Stimulated activated CD4-positive, alpha-beta T cell treated with anti-CD3 and anti-CD28 coated beads, Interleukin-2, amount 100 ng/mL, for 4 hours (primary cell): ENCODE results near the gene HPSE2.

ENCODE experiments used
- DNase-seq: peaks from one replicate; pipeline ENCODE4 v3.0.0-alpha.2; 2020; ENCODE audit warnings: low read depth

Gene HPSE2

GRCh38 chr10:98617906-98618520 lies 617.6 kb downstream of the HPSE2 start:
- DNase-seq, result no peak

GRCh38 chr10:98613446-98613845 lies 622.2 kb downstream of the HPSE2 start:
- no peak for DNase-seq

- DNase-seq, result no peak
These were observed 624.2 kb downstream of the HPSE2 start for GRCh38 chr10:98611436-98611835.

GRCh38 chr10:98610836-98611235 lies 624.8 kb downstream of the HPSE2 start:
- DNase-seq, result no peak

GRCh38 chr10:98610301-98610700 lies 625.4 kb downstream of the HPSE2 start:
- DNase-seq, result no peak

GRCh38 chr10:98609265-98609664 lies 626.4 kb downstream of the HPSE2 start:
- no peak for DNase-seq

- DNase-seq, result no peak
These were observed 627.2 kb downstream of the HPSE2 start for GRCh38 chr10:98608411-98608810.

GRCh38 chr10:98602224-98602623 lies 633.4 kb downstream of the HPSE2 start:
- no peak for DNase-seq

GRCh38 chr10:98599032-98599610 lies 636.5 kb downstream of the HPSE2 start:
- no peak for DNase-seq

GRCh38 chr10:98596404-98596803 lies 639.2 kb downstream of the HPSE2 start:
- DNase-seq, result no peak

GRCh38 chr10:98589691-98590090 lies 646.0 kb downstream of the HPSE2 start:
- no peak for DNase-seq

- no peak for DNase-seq
These were observed 646.6 kb downstream of the HPSE2 start for GRCh38 chr10:98589007-98589406.

- no peak for DNase-seq
These were observed 648.4 kb downstream of the HPSE2 start for GRCh38 chr10:98587156-98587837.

GRCh38 chr10:98586096-98586495 lies 649.6 kb downstream of the HPSE2 start:
- DNase-seq, result no peak

GRCh38 chr10:98582363-98582762 lies 653.3 kb downstream of the HPSE2 start:
- DNase-seq, result no peak

GRCh38 chr10:98577578-98577977 lies 658.1 kb downstream of the HPSE2 start:
- DNase-seq, result no peak

- no peak for DNase-seq
These were observed 658.5 kb downstream of the HPSE2 start for GRCh38 chr10:98577168-98577567.

GRCh38 chr10:98576096-98576495 lies 659.6 kb downstream of the HPSE2 start:
- DNase-seq, result no peak

- no peak for DNase-seq
These were observed 663.1 kb downstream of the HPSE2 start for GRCh38 chr10:98572594-98572993.

GRCh38 chr10:98570834-98571233 lies 664.8 kb downstream of the HPSE2 start:
- no peak for DNase-seq

GRCh38 chr10:98569853-98570252 lies 665.8 kb downstream of the HPSE2 start:
- no peak for DNase-seq

GRCh38 chr10:98568551-98568950 lies 667.1 kb downstream of the HPSE2 start:
- no peak for DNase-seq

- DNase-seq, result no peak
These were observed 668.1 kb downstream of the HPSE2 start for GRCh38 chr10:98567391-98568133.
